SKM-1 treated with dmso at 0.1 percent for 144 hours (cell line): ENCODE measurements around the gene PABPC1L2B.
"Not testable (repeated sequence)": the region's sequence is repeated elsewhere in the genome, so short reads cannot be mapped to it uniquely, and the experiment has no call there.

Experiments used
- DNase-seq: peaks from one replicate; lab custom pipeline; 2025; ENCODE audit not compliant: unreplicated experiment; lab: John Stamatoyannopoulos, UW

PABPC1L2B gene

DNA sequence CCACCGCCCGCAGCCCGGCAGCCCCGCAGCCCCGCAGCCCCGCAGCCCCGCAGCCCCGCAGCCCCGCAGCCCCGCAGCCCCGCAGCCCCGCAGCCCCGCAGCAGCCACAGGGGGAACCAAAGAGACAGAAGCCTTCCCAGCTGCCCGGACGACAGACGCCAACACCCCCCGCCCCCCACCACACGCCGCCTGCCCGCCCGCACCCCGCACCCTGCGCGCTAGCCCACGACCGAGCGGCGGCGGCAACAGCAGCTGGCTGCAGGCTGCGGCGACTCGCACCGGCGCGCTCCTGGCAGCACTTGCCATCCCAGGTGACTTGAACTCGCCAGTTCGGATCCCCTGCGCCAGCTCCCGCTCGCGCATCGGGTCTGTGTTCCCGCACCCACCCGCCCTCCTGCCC is at the start of gene PABPC1L2B:
Gene PABPC1L2B (plus strand): TSS at position 207 of the 400 bp plus-strand sequence. CDS start 704 bp downstream, outside the sequence.
- DNase-seq, result not testable (repeated sequence)

DNA sequence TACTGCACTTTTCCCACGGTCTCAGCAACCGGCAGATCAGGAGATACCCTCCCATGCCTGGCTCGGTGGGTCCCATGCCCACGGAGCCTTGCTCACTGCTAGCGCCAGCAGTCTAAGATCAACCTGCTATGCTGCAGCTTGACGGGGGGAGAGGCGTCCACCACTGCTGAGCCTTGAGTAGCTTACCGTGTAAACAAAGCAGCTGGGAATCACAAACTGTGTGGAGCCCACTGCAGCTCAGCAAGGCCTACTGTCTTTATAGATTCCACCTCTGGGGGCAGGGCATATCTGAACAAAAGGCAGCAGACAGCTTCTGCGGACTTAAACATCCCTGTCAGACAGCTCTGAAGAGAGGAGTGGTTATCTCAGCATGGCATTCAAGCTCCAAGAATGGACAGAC is 42.8 kb upstream of the PABPC1L2B start:
- not testable (repeated sequence) for DNase-seq

DNA sequence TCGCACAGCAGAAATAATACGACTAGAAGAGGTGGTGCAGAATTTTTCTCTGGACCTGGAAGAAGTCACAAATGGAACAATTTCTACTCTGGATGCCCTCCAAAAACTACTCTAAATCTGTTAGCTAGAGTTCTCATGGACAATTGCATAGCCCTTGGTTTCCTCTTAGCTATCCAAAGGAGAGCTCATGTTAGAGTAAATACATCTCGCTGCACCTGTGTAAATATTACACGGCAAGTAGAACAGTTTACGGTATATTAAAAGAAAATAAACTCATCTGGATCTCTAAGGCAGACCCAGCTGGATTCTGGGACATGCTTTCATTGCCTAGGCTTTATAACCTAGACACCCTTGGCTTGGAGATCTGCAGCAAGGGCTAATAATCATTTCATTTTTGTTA is 30.9 kb upstream of the PABPC1L2B start:
- not testable (repeated sequence) for DNase-seq

DNA sequence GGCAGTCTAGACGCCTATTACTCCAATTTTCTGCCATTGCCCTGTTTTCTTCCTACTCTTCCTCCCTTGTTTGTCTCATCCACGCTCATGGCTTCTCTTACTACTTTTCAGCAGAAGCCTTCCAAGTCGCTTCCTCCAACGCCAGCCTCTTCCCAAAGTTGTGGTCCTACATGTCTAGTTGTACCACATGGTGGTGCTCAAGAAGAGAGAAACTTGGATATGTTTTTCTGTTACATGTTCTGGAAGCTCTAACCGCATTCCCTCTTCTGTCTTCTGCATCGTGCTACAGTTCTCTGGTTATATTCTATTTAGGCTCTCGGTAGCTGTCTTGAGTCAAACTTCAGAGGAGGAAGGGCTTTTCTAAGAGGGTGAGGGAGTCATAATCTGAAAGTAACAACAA is 27.9 kb upstream of the PABPC1L2B start:
- DNase-seq, result not testable (repeated sequence)

DNA sequence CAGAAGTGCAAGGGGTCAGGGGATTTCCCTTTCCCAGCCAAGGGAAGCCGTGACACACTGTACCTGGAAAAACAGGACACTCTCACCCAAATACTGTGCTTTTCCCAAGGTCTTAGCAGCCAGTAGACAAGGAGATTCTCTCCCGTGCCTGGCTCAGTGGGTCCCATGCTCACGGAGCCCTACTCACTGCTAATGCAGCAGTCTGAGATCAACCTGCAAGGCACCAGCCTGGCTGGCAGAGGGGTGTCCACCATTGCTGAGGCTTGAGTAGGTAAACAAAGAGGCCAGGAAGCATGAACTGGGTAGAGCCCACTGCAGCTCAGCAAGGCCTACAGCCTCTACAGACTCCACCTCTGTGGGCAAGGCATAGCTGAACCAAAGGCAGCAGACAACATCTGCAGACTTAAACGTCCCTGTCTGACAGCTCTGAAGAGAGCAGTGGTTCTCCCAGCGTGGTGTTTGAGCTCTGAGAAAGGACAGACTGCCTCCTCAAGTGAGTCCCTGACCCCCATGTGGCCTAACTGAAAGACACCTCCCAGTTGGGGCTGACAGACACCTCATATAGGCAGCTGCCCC is 21.8 kb upstream of the PABPC1L2B start:
- DNase-seq, result not testable (repeated sequence)

DNA sequence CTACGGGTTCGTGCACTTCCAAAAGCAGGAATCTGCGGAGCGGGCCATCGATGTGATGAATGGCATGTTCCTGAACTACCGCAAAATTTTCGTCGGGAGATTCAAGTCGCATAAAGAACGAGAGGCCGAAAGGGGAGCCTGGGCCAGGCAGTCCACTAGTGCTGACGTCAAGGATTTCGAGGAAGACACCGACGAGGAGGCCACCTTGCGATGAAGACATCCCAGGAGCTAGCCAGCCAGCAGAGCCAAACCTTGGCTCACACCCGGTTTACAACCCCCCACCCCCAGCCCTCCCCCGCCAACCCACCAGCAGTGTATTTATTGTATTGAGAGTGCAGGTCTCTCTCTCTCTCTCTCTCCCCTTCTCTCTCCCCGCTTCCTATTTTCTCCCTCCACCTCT is 1.3 kb downstream of the PABPC1L2B start:
- not testable (repeated sequence) for DNase-seq

DNA sequence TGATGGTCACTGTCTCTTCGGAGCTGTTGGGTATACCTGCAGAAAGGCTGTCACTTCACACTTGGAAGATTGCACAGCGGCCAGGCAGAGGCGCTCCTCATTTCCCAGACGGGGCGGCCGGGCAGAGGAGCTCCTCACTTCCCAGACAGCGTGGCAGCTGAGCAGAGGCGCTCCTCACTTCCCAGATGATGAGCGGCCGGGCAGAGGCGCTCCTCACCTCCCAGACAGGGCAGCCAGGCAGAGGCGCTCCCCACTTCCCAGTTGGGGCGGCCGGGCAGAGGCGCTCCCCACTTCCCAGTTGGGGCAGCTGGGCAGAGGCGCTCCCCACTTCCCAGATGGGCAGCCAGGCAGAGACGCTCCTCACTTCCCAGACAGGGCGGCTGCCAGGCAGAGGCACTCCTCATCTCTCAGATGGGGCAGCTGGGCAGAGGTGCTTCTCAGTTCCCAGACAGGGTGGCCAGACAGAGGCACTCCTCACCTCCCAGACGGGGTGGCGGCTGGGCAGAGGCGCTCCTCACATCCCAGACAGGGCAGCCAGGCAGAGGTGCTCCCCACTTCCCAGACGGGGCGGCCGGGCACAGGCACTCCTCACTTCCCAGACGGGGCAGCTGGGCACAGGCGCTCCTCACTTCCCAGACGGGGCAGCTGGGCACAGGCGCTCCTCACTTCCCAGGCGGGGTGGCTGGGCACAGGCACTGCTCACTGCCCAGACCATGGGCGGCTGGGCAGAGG is 18.8 kb downstream of the PABPC1L2B start:
- DNase-seq, result no peak

DNA sequence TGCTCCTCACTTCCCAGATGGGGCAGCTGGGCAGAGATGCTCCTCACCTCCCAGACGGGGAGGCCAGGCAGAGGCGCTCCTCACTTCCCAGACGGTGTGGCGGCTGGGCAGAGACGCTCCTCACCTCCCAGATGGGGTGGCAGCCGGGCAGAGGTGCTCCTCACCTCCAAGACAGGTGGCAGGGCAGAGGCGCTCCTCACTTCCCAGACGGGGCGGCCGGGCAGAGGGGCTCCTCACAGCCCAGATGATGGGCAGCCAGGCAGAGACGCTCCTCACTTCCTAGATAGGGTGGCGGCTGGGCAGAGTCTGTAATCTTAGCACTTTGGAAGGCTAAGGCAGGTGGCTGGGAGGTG is 19.3 kb downstream of the PABPC1L2B start:
- DNase-seq, result not testable (repeated sequence)

DNA sequence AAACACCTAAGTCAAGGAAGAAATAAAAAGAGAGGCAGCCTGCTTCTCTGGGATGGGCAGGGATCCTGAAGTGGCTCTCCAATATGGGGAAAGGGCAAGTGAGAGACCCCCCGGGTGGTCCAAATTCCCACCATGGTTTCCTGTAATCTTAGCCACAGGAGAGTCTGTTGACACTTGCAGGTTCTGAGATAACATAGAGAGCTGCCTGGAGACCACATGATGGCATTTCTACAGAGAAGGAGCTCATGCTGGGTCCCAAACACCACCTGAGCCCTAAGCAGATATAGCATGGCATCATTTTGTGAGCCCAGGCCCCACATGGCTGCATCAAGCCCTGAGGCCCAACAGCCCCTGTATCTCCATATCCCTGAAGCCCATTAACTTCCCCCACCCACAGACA is 26.1 kb downstream of the PABPC1L2B start:
- no peak for DNase-seq
